Choroid plexus epithelial cell (primary cell): ENCODE measurements around the gene CENPU.

ENCODE experiments used
- DNase-seq: peaks from one replicate; pipeline ENCODE4 v3.0.0-alpha.2; 2010; ENCODE audit warnings: low read depth
- H3K4me3 ChIP-seq: 2 replicates; pipeline ENCODE4 v1.5.1; 2011; ENCODE audit warnings: low read depth, mild to moderate bottlenecking, control low read depth, low read length, moderate library complexity
- TF ChIP-seq, protein P1 (sequence below): conservative IDR thresholded peaks from 2 replicates; pipeline ENCODE4 v1.5.1; 2011; ENCODE audit warnings: low read depth, mild to moderate bottlenecking, control low read depth, inconsistent platforms, low read length, moderate library complexity

Gene CENPU

DNA sequence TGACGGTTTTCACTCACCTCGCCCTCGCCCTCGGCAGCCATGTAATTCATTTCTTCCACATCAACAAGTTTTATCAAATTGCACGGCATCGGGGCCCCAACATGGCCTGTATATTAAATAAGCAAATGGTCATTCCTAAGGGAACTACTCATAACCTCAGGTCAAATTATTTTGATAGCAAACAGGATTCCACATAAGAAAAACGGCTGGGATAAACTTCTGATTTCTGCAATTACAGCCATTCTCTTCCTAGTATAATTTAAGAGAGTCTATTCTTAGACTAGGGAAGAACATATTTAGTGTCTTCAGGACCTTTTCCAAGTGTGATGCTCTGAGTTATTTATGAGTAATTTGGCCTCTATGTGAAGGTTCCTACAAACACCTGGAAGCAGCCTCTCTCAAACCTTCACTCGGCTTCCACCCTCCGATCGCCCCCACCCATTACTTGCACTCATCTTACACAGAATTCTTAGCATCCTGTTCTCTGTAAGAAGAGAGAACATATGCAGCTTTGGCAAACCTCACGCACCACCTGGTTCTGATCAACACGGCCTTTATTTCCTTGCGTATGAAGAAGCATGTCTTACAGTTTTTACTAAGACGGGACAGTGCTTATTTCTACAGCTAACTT lies 29.4 kb upstream of the CENPU start:
- TF ChIP-seq, protein P1, sequence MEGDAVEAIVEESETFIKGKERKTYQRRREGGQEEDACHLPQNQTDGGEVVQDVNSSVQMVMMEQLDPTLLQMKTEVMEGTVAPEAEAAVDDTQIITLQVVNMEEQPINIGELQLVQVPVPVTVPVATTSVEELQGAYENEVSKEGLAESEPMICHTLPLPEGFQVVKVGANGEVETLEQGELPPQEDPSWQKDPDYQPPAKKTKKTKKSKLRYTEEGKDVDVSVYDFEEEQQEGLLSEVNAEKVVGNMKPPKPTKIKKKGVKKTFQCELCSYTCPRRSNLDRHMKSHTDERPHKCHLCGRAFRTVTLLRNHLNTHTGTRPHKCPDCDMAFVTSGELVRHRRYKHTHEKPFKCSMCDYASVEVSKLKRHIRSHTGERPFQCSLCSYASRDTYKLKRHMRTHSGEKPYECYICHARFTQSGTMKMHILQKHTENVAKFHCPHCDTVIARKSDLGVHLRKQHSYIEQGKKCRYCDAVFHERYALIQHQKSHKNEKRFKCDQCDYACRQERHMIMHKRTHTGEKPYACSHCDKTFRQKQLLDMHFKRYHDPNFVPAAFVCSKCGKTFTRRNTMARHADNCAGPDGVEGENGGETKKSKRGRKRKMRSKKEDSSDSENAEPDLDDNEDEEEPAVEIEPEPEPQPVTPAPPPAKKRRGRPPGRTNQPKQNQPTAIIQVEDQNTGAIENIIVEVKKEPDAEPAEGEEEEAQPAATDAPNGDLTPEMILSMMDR = no peak
- DNase-seq = no peak
- H3K4me3 ChIP-seq = no peak overlapping the region

DNA sequence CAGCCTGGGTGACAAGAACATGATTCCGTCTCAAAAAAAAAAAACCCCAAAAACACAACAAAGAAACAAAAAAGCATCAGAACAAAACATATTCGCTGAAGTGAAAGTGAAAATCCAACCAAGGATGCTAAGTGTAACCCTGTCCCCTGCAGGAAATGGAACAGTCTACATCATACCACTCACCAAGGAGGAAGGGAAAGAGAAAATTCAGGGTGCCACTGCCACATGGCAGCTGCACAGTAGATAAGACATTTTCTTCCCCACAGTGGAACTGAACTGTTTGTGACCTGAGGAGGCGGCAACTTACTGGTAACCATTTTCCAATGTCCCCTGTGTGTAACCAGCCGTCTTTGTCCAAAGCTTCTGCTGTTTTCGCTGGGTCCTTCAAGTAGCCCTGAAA lies 28.2 kb upstream of the CENPU start:
- TF ChIP-seq, protein P1 = no peak
- H3K4me3 ChIP-seq = no peak overlapping the region
- DNase-seq = no peak

DNA sequence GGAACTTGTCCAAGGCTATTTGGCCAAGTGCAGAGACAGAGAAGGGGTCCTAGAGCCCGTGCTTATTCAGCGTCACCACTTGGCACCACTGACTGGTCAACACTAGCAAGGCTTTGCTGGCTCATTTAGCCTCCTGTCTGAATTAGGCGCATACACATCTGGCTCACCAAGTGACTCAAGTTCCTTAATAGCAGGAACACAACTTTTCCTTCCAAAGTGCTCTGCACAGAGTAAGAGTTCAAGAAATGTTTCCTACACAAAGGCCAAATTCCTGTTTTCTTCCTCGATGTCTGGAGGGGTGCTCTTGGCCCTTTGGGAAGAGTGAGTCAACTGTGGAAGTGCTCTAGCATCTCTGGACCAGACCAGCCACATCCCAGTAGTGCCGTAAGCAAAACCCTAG lies 26.8 kb upstream of the CENPU start:
- no peak overlapping the region for H3K4me3 ChIP-seq
- TF ChIP-seq, protein P1 = no peak
- DNase-seq = no peak

DNA sequence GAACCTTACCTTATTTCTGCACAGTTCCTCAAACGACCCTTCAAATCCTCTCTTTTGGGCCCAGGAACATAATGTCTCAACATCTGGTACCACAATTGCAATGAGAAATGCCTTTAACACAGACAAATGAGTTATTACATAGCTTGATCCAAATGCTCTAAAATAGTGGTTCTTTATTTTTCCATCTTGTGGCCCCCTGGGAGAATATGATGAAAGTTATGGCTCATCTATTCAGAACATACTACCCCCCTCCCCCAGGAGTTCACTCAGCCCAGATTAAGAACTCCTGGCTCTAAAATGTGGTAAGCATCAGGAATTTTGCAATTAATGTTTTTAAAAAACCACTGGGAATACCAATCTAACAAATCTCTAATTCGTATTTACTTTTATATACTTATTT lies 23.9 kb upstream of the CENPU start:
- DNase-seq = peak; percentile 62
- H3K4me3 ChIP-seq = no peak overlapping the region
- TF ChIP-seq, protein P1 = no peak

DNA sequence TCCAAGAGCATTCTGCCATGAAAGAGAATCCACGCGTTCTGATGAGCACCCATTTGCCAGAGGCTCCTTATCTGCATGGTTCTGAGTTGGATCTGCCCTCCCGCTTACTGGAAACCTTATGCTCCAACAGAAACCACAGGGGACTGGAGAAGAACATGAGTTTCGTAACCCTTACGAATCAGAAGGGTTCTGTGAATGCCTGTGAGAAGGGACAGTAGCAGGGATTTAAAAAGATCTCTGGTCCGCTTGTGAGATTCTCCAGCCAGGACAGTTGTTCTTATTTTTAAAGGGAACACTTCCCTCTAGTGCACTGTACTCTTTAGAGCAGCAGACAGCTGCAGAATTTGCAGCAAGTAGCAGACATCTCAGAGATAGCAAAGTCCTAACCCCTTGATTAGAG lies 22.5 kb upstream of the CENPU start:
- TF ChIP-seq, protein P1 = peak; percentile 31
- peak; percentile 91 for DNase-seq
- H3K4me3 ChIP-seq = no peak overlapping the region

DNA sequence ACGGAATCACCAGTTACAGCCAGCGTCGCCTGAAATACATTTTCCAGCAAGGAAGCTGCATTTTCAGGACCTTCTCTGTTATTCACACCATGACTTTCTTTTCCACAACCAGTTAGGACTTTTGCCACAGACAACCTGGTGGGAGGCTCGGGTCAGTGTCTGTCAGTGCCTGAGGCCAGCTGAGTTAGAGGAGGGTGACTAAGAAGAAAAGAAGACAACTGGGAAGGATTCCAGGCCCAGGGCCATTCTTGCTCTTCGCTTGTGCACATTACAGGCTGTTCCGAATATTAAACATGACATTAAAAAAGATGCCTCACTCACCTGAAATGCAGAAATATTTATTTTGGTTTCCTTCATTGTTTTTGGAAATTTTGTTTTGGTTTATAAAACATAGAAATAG lies 21.4 kb upstream of the CENPU start:
- DNase-seq = peak; percentile 61
- no peak overlapping the region for H3K4me3 ChIP-seq
- TF ChIP-seq, protein P1 = no peak
